GM18867 (cell line): ENCODE measurements around the gene SPRYD3.
"Not testable (repeated sequence)": the region's sequence is repeated elsewhere in the genome, so short reads cannot be mapped to it uniquely, and the experiment has no call there.

ENCODE experiments used
- ATAC-seq: cut with Tn5 transposase; IDR thresholded peaks from one replicate; pipeline ENCODE4 v1.9.1; 2021; ENCODE audit warnings: mild to moderate bottlenecking, moderate library complexity; ENCODE audit not compliant: unreplicated experiment

SPRYD3 gene

GRCh38 chr12:53102883-53103807, 24.0 kb upstream of the SPRYD3 start, which contains the start of gene SOAT2:
Gene SOAT2, plus strand, starts transcription at chr12:53103486. Its CDS starts 92 bp downstream, at chr12:53103578.
- peak; percentile 67 for ATAC-seq

GRCh38 chr12:53101931-53102781, 23.0 kb upstream of the SPRYD3 start:
- ATAC-seq = no peak

DNA sequence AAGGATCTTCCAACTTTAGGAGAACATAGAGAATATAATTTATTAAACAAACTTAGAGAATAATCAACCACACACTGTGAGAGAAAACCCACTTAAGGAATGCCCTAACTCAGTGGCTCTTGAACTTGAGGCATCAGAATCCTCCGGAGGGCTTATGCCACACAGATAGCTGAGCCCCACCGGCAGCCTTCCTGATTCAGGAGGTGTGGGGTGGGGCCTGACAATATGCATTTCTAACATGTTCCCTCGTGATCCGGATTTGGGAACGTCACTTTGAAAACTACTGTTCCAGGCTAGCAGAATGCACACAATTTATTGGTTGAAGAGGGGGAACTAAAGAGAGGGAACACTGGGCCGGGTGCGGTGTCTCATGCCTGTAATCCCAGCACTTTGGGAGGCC, 22.1 kb upstream of the SPRYD3 start:
- ATAC-seq = no peak

DNA sequence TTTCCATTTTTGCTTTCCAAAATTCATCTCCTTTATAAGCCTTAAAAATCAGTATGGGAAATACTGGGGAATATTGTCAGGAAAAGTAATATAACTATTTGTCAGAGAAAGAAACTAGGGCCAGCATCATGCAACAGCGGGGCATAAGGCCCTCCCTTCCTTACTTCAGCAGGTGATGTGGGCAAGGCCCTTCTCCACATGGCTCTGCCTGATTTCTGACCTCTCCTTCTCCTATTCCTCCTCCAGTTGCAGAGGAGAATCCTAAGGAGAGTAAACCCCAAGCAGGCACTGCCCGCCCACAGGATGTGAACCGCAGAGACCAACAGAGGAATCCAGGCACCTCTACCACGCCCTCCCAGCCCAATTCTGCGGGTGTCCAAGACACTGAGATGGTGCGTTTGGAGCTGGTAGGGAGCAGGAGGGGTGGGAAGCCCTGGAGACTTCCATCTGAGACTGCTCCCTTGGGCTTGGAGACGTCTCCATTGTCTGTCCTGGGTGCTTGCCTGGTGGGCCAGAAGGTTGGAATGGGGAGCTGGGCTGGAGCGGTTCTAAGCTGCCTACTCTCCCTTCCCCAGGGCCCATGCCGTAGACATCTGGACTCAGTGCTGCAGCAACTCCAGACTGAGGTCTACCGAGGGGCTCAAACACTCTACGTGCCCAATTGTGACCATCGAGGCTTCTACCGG, 21.4 kb upstream of the SPRYD3 start:
- no peak for ATAC-seq

DNA sequence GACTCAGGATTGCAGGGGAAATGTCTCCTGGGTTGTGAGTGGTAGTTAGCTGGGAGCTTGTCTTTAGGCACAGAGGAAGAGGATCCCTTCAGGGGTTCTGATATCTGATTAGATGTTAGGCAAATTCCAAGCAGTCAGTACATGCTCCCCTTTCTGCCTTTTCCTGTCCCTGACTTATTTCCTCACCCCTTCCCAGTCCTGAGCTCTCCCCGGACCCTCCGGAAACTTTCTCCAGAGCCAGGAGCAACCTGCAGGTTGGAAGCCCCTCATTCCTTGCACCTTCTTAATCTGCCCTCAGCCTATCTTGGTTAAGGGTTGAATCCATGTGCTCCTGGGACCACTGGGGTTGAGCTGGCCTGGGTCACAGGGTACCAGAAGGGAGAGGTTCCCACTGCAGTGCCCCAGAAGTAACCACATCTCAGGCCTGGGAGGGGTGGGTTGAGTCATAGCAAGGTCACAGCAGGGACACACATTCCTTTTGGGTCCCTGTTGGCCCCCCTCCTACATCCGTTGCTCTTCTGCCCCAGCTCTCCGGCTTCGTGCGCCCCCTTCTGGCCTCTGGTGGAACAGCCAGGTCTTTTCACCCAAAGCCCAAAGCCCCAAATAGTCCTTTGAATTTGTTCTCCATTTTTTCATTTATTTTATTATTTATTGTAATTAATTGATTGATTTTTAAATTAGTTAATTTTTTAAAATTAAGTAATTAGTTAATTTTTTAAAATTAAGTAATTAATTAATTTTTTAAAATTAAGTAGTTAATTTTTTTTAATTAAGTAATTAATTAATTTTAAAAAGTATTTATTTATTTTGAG, 20.1 kb upstream of the SPRYD3 start:
- ATAC-seq = no peak

DNA sequence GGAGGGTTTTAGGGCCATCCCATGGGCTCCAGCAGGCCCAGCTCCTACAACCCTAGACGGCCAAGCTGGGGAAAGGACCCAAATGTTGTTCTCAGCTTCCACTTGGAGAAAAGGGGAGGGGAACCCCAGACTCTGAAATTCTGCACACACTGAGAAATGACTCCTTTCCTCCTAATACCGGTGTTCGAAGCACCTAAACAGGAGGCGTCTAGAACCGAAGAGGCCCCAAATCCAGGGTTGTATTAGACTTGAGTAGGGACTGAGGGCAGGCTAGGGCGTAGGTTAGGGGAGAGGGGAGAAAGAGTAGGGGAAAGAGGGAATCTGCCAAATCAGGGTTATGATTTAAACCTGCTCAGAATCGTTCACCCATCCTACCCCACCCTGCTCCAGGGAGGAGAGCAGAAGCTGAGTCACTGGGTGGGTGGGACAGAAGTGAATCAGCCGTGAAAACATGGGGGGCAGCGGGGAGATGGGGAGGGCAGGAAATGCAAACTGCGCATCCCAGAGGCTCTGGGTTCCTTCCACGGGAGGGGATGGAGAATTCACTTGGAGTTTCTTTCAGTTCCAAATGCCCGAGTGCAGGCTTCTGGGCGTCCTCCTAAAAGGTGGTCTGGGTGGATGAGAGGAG, 19.3 kb upstream of the SPRYD3 start:
- no peak for ATAC-seq

- ATAC-seq = peak; percentile 52
Observed at GRCh38 chr12:53097564-53098353, 18.6 kb upstream of the SPRYD3 start, which contains the start of gene IGFBP6. Gene IGFBP6, plus strand, starts transcription at chr12:53097667. Its CDS starts 51 bp downstream, at chr12:53097718.

DNA sequence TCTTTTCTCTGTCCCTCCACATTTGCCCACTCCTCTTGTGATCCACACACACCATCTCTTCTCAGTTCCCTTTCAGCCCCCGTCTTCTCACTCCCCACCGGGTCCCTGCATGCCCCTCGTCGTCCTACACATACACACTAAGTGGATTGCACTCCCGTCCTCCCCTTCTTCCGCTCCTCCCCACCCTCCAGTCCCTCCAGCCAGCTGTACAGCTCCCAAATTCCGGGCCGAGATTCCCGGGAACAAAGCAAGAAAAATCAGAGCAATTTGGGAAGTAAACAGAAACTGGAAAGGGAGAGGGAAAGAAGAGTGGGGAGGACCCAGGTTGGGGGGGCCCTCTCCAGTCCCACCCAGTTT, 18.0 kb upstream of the SPRYD3 start:
- no peak for ATAC-seq

GRCh38 chr12:53096759-53097158, 17.6 kb upstream of the SPRYD3 start:
- no peak for ATAC-seq

GRCh38 chr12:53096089-53096741, 17.0 kb upstream of the SPRYD3 start:
- no peak for ATAC-seq

- ATAC-seq = not testable (repeated sequence)
Observed at GRCh38 chr12:53095596-53095895, 16.4 kb upstream of the SPRYD3 start.

DNA sequence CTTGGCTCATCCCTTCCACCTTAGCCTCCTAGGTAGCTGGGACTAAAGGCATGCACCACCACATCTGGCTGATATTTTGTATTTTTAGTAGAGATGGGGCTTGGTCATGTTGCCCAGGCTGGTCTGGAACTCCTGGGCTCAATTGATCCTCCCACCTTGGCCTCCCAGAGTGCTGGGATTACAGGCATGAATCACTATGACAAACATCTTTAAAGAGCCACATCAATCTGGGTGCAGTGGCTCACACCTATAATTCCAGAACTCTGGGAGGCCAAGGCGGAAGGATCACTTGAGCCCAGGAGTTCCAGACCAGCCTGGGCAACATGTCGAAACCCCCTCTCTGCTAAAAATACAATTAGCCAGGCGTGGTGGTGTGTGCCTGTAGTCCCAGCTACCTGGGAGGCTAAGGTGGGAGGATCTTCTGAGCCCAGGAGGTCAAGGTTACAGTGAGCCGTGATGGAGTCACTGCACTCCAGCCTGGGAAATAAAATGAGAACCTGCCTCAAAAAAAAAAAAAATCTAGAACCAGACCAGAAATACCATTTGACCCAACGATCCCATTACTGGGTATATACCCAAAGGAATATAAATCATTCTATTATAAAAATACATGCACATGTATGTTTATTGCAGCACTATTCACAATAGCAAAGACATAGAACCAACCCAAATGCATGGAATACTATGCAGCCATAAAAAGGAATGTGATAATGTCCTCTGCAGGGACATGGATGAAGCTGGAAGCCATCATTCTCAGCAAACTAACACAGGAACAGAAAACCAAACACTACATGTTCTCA, 15.8 kb upstream of the SPRYD3 start:
- ATAC-seq = not testable (repeated sequence)

GRCh38 chr12:53094394-53094787, 15.2 kb upstream of the SPRYD3 start:
- no peak for ATAC-seq

GRCh38 chr12:53093777-53094393, 14.7 kb upstream of the SPRYD3 start:
- ATAC-seq = no peak

DNA sequence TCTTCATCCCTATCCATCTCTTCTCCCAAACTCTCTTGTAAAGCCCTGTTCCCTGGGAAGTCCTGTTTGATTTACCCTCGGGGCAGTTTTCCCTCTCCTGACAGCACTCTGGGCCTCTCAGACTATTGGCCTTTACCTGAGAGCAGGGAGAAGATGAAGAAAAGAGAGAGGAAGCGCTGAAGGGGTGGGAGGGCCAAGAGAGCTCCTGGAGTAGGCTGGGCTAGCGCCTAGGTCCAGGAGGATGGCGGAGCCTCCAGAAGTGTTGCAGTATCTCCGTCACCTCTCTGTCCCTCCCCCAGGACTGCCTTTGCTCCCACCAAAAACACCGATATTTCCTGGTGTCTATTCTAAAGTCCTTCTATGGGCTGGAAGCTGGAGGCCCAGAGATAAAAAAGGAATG, 12.6 kb upstream of the SPRYD3 start:
- ATAC-seq = no peak

DNA sequence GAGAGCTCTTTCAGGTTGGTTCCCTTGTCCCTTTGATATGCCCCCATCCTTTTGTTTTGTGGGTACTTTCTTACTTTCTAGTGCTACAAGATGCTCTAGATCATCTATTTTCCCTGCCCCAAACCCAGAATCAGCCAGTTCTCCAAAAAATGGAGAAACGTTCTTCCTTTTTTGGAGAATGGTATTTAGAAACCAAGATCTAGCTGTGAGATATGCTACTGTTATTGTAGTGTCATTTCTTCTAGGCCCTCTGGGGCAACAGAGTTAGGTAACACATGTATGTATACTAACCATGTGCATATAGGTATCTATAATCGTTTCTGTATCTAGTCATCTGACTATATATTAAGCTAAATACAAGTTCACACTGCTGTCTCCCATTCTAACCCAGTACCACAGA, 11.4 kb upstream of the SPRYD3 start:
- ATAC-seq = no peak

DNA sequence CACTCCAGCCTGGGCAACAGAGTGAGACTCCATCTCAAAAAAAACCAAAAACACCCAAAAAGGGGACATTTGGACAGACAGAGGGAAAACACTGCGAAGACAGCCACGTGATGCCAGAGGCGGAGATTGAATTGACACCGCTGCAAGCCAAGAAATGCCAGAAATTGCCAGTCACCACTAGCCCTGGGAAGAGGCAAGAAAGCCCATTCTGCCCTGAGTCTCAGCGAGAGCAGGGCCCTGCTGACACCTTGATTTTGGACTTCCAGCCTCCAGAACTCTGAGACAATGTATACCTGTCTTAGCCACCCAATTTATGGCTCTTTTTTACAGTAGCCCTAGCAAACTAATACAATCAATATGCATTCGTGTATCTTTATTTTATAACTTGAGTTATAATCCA, 10.9 kb upstream of the SPRYD3 start:
- ATAC-seq = no peak
